Panc1 (cell line): ENCODE results near the gene ILDR1. TPM values are rescaled to one million over a fixed set of nuclear protein-coding genes. Genes with fewer than 3 reads are reported as not detected.

Experiments
- ATAC-seq: fragments of 200-7000 bp; cut with Tn5 transposase; 2 replicates; pipeline ENCODE4 v1.9.1; 2020; ENCODE audit warnings: mild to moderate bottlenecking, moderate library complexity
- BruUV-seq: library from RNA; stranded (reverse); fragments of 400-500 nt; replicated peaks from 2 replicates; lab custom pipeline; 2021; lab: Mats Ljungman, UMichigan
- CTCF ChIA-PET: fragments of 300-600 bp; sonication (Branson Sonifier 250); formaldehyde crosslinking; loops from one replicate; lab custom pipeline; 2022; ENCODE audit warnings: antibody characterized with exemption; lab: Charles Lee
- POLR2A ChIA-PET: fragments of 300-600 bp; sonication (Branson Sonifier 250); formaldehyde crosslinking; loops from one replicate; lab custom pipeline; 2022; ENCODE audit warnings: antibody characterized with exemption; lab: Charles Lee
- DNase-seq: peaks from one replicate; pipeline ENCODE4 v3.0.0-alpha.2; 2010; ENCODE audit warnings: low read depth, low spot score
- H3K27ac ChIP-seq: 2 replicates; pipeline ENCODE4 v1.5.1; 2011; ENCODE audit warnings: mild to moderate bottlenecking, low read length, inconsistent platforms
- H3K27me3 ChIP-seq: fragments of 200-500 bp; sonication (Bioruptor generic); 2 replicates; pipeline ENCODE4 v1.6.0; 2014; ENCODE audit warnings: low read length, inconsistent platforms; ENCODE audit not compliant: control insufficient read depth, insufficient read depth
- H3K36me3 ChIP-seq: fragments of 200-500 bp; sonication (Bioruptor generic); 2 replicates; pipeline ENCODE4 v1.5.1; 2014; ENCODE audit warnings: inconsistent platforms, mild to moderate bottlenecking, low read length, moderate library complexity; ENCODE audit not compliant: control insufficient read depth, insufficient read depth
- H3K4me1 ChIP-seq: 2 replicates; pipeline ENCODE4 v1.5.1; 2011; ENCODE audit warnings: inconsistent platforms, mild to moderate bottlenecking, low read length, moderate library complexity; ENCODE audit not compliant: control insufficient read depth, insufficient read depth
- H3K4me3 ChIP-seq, 2 experiments: 2 replicates each; pipeline ENCODE4 v1.5.1; 2011 to 2012; ENCODE audit warnings: low read depth in 2 of 2, low read length in 2 of 2, mild to moderate bottlenecking in 2 of 2, inconsistent platforms in 1 of 2, moderate library complexity in 1 of 2
- H3K9me3 ChIP-seq: fragments of 200-500 bp; sonication (Bioruptor generic); 2 replicates; pipeline ENCODE4 v1.5.1; 2014; ENCODE audit warnings: low read depth, mild to moderate bottlenecking, inconsistent platforms, low read length, moderate library complexity; ENCODE audit not compliant: control insufficient read depth, insufficient read depth
- CTCF ChIP-seq: fragments of 450-650 bp; IDR thresholded peaks from 2 replicates; pipeline ENCODE4 v1.5.1; 2017; ENCODE audit warnings: mild to moderate bottlenecking
- POLR2AphosphoS5 ChIP-seq: IDR thresholded peaks from 2 replicates; pipeline ENCODE4 v1.6.1; 2012; ENCODE audit warnings: mild to moderate bottlenecking, low read depth, low read length, moderate library complexity
- SIN3A ChIP-seq: IDR thresholded peaks from 2 replicates; pipeline ENCODE4 v1.6.1; 2012; ENCODE audit warnings: low read depth, mild to moderate bottlenecking, low read length, moderate library complexity, borderline replicate concordance; ENCODE audit not compliant: insufficient read depth
- TCF7L2 ChIP-seq: IDR thresholded peaks from 2 replicates; pipeline ENCODE4 v1.6.1; 2011; ENCODE audit warnings: mild to moderate bottlenecking, low read depth, low read length, inconsistent platforms
- in situ Hi-C: cut with HindIII; loops from 2 replicates; pipeline ENCODE4 v1.10.0; 2016; ENCODE audit warnings: low sequenced_read_pairs, low pct_unique_long_range_greater_than_20kb
- intact Hi-C: fragments of 100-400 bp; cut with micrococcal nuclease; formaldehyde crosslinking; loops from one replicate; pipeline ENCODE4 v1.10.0; 2022; ENCODE audit not compliant: unreplicated experiment
- total RNA-seq: library from RNA; stranded (reverse); gene quantifications from one replicate; pipeline ENCODE4 v1.2.1, GENCODE V29; 2021; ENCODE audit not compliant: unreplicated experiment
- TF ChIP-seq, protein P1 (sequence below), 2 experiments: IDR thresholded peaks; 2 replicates each; pipeline ENCODE4 v1.6.1; 2011 to 2012; ENCODE audit warnings: low read depth in 2 of 2, control low read depth in 1 of 2, low read length in 1 of 2, mild to moderate bottlenecking in 1 of 2, moderate library complexity in 1 of 2; ENCODE audit not compliant: insufficient read depth in 1 of 2

ILDR1 gene
- total RNA-seq, 1 experiment from 2014 or later = not detected

DNA sequence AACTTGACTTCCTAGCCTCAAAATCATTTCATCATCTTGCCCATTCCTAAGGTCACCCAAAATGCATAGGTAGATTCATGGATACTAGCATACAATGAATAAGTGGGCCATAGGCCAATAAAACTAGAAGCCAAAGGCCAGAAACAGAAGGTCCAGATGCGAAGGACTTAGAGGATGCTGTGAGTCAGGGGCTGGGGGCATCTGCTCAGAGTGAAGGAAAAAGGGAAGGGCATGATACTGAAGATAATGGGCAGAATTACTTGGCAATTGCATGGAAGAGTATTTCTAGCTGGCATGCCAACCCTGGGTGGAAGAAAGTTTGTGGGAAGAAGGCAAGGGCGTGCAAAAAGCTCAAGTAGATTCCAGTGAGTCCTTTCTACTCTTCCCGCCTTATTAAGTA is 27.5 kb downstream of the ILDR1 start:
- TF ChIP-seq CTCF (no peak), TCF7L2 (no peak)
- no peak overlapping the region for H3K27ac ChIP-seq
- H3K36me3 ChIP-seq = no peaks in the 10 kb centered on the region
- no TSS peak for BruUV-seq
- in situ Hi-C loops = no loop called here
- no peaks in the 10 kb centered on the region for H3K9me3 ChIP-seq
- CTCF ChIA-PET = no interaction called here
- ATAC-seq (0 out of 2 replicates have a peak, but pooled peaks have one; percentile 24), DNase-seq (no peak)
- H3K4me1 ChIP-seq = no peaks in the 10 kb centered on the region
- intact Hi-C loops = no loop called here
- H3K27me3 ChIP-seq = no peaks in the 10 kb centered on the region
- POLR2A ChIA-PET = interaction anchor here (0.6 kb wide), 1 partner anchor 824 kb away, joined by 8 read pairs; no protein-coding TSS in a partner anchor
- H3K4me3 ChIP-seq = no peak overlapping the region

GRCh38 chr3:121992601-121993560 is 29.2 kb downstream of the ILDR1 start:
- Histone ChIP-seq H3K36me3 (no peaks in the 10 kb centered on the region), H3K4me1 (no peaks in the 10 kb centered on the region), H3K27ac (no peak overlapping the region), H3K4me3 (no peak overlapping the region), H3K9me3 (no peaks in the 10 kb centered on the region), H3K27me3 (0 out of 2 replicates have a peak, but pooled peaks cover 2% of the 10 kb centered on the region)
- no TSS peak for BruUV-seq
- intact Hi-C loops = no loop called here
- ATAC-seq (no peak), DNase-seq (no peak)
- in situ Hi-C loops = no loop called here
- ChIA-PET CTCF (interaction anchor here (0.7 kb wide), 1 partner anchor 109 kb away, joined by 3 read pairs; no protein-coding TSS in a partner anchor), POLR2A (no interaction called here)
- TF ChIP-seq, protein P1, sequence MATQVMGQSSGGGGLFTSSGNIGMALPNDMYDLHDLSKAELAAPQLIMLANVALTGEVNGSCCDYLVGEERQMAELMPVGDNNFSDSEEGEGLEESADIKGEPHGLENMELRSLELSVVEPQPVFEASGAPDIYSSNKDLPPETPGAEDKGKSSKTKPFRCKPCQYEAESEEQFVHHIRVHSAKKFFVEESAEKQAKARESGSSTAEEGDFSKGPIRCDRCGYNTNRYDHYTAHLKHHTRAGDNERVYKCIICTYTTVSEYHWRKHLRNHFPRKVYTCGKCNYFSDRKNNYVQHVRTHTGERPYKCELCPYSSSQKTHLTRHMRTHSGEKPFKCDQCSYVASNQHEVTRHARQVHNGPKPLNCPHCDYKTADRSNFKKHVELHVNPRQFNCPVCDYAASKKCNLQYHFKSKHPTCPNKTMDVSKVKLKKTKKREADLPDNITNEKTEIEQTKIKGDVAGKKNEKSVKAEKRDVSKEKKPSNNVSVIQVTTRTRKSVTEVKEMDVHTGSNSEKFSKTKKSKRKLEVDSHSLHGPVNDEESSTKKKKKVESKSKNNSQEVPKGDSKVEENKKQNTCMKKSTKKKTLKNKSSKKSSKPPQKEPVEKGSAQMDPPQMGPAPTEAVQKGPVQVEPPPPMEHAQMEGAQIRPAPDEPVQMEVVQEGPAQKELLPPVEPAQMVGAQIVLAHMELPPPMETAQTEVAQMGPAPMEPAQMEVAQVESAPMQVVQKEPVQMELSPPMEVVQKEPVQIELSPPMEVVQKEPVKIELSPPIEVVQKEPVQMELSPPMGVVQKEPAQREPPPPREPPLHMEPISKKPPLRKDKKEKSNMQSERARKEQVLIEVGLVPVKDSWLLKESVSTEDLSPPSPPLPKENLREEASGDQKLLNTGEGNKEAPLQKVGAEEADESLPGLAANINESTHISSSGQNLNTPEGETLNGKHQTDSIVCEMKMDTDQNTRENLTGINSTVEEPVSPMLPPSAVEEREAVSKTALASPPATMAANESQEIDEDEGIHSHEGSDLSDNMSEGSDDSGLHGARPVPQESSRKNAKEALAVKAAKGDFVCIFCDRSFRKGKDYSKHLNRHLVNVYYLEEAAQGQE (IDR thresholded peaks at IDR 0.05; ENCODE audit: insufficient read depth in 1 of 2, low read depth in 2 of 2, low read length in 1 of 2) = no peak
- no peak for TF ChIP-seq SIN3A
- TF ChIP-seq TCF7L2 = no peak
- TF ChIP-seq CTCF = no peak
- no peak for TF ChIP-seq POLR2AphosphoS5
